ENCODE measurements around the gene PPY. TPM values are rescaled to one million over a fixed set of nuclear protein-coding genes. Genes with fewer than 3 reads are reported as not detected.
A peak's percentile ranks its signal among the peaks of the same experiment; 100 is the strongest.

PPY gene
- total RNA-seq, 1 experiment from 2014 or later, result not detected

- Mint-ChIP-seq H3K4me1 (ENCODE audit: low read depth, unreplicated experiment) (no peaks in the 10 kb centered on the region), H3K27me3 (ENCODE audit: insufficient read depth, unreplicated experiment) (peaks cover 11% of the 10 kb centered on the region), H3K9me3 (ENCODE audit: unreplicated experiment) (no peaks in the 10 kb centered on the region), H3K4me3 (ENCODE audit: unreplicated experiment) (no peak overlapping the region), H3K36me3 (ENCODE audit: insufficient read depth, unreplicated experiment) (no peaks in the 10 kb centered on the region), H3K27ac (ENCODE audit: unreplicated experiment) (no peak overlapping the region)
- intact Hi-C loops (cut with micrococcal nuclease; ENCODE audit: unreplicated experiment), result no loop called here
- no peak for TF ChIP-seq CTCF (IDR thresholded peaks at IDR 0.05; ENCODE audit: insufficient read depth in 1 of 2, low read depth in 1 of 2, low read length in 1 of 2, severe bottlenecking in 1 of 2, unreplicated experiment in 1 of 2)
- Histone ChIP-seq H3K4me3 (ENCODE audit: low read depth, low read length) (no peak overlapping the region), H3K9me3 (no peaks in the 10 kb centered on the region), H3K4me1 (peaks cover 18% of the 10 kb centered on the region), H3K36me3 (ENCODE audit: control insufficient read depth, insufficient read depth, low read length) (no peaks in the 10 kb centered on the region), H3K27me3 (replicated peaks; ENCODE audit: control insufficient read depth, insufficient read depth, low read length) (no peaks in the 10 kb centered on the region)
- CTCF ChIA-PET, result interaction anchor here (1.2 kb wide), 1 partner anchor 10 kb away, joined by 3 read pairs; no protein-coding TSS in a partner anchor
- DNase-seq, result no peak
- POLR2A ChIA-PET, result no interaction called here
- BruUV-seq (replicated peaks), result no TSS peak
Observed at GRCh38 chr17:43950554-43950953, 8.3 kb upstream of the PPY start.

GRCh38 chr17:43949781-43950180 is 7.5 kb upstream of the PPY start:
- Mint-ChIP-seq H3K9me3 (ENCODE audit: unreplicated experiment) (no peaks in the 10 kb centered on the region), H3K4me1 (ENCODE audit: low read depth, unreplicated experiment) (peaks cover 7% of the 10 kb centered on the region), H3K36me3 (ENCODE audit: insufficient read depth, unreplicated experiment) (no peaks in the 10 kb centered on the region), H3K27ac (ENCODE audit: unreplicated experiment) (no peak overlapping the region), H3K27me3 (ENCODE audit: insufficient read depth, unreplicated experiment) (peaks cover 11% of the 10 kb centered on the region), H3K4me3 (ENCODE audit: unreplicated experiment) (no peak overlapping the region)
- intact Hi-C loops (cut with micrococcal nuclease; ENCODE audit: unreplicated experiment), result no loop called here
- H3K4me1 ChIP-seq, result peaks cover 25% of the 10 kb centered on the region
- DNase-seq, result no peak
- ChIA-PET CTCF (interaction anchor here (1.2 kb wide), 1 partner anchor 11 kb away, joined by 3 read pairs; no protein-coding TSS in a partner anchor), POLR2A (no interaction called here)
- TF ChIP-seq CTCF (IDR thresholded peaks at IDR 0.05; ENCODE audit: insufficient read depth in 1 of 2, low read depth in 1 of 2, low read length in 1 of 2, severe bottlenecking in 1 of 2, unreplicated experiment in 1 of 2), result peak in 1 of 2 experiments; percentile 23
- no TSS peak for BruUV-seq (replicated peaks)
- no peaks in the 10 kb centered on the region for H3K27me3 ChIP-seq (replicated peaks; ENCODE audit: control insufficient read depth, insufficient read depth, low read length)
- H3K9me3 ChIP-seq, result no peaks in the 10 kb centered on the region
- no peak overlapping the region for H3K4me3 ChIP-seq (ENCODE audit: low read depth, low read length)
- no peaks in the 10 kb centered on the region for H3K36me3 ChIP-seq (ENCODE audit: control insufficient read depth, insufficient read depth, low read length)

GRCh38 chr17:43946781-43947180 is 4.5 kb upstream of the PPY start:
- Mint-ChIP-seq H3K27ac (ENCODE audit: unreplicated experiment) (no peak overlapping the region), H3K36me3 (ENCODE audit: insufficient read depth, unreplicated experiment) (no peaks in the 10 kb centered on the region), H3K27me3 (ENCODE audit: insufficient read depth, unreplicated experiment) (peaks cover 3% of the 10 kb centered on the region), H3K4me1 (ENCODE audit: low read depth, unreplicated experiment) (peaks cover 10% of the 10 kb centered on the region), H3K9me3 (ENCODE audit: unreplicated experiment) (no peaks in the 10 kb centered on the region), H3K4me3 (ENCODE audit: unreplicated experiment) (no peak overlapping the region)
- H3K27me3 ChIP-seq (replicated peaks; ENCODE audit: control insufficient read depth, insufficient read depth, low read length), result no peaks in the 10 kb centered on the region
- H3K4me1 ChIP-seq, result peaks cover 17% of the 10 kb centered on the region
- ChIA-PET POLR2A (interaction anchor here (0.7 kb wide), 1 partner anchor 55 kb away, joined by 3 read pairs; no protein-coding TSS in a partner anchor), CTCF (interaction anchor here (0.7 to 1.4 kb wide), 4 partner anchors 9 to 83 kb away, joined by 3 to 4 read pairs (median 4); no protein-coding TSS in a partner anchor)
- no peak for DNase-seq
- intact Hi-C loops (cut with micrococcal nuclease; ENCODE audit: unreplicated experiment), result no loop called here
- H3K4me3 ChIP-seq (ENCODE audit: low read depth, low read length), result no peak overlapping the region
- no peaks in the 10 kb centered on the region for H3K9me3 ChIP-seq
- H3K36me3 ChIP-seq (ENCODE audit: control insufficient read depth, insufficient read depth, low read length), result no peaks in the 10 kb centered on the region
- BruUV-seq (replicated peaks), result no TSS peak
- TF ChIP-seq CTCF (IDR thresholded peaks at IDR 0.05; ENCODE audit: insufficient read depth in 1 of 2, low read depth in 1 of 2, low read length in 1 of 2, severe bottlenecking in 1 of 2, unreplicated experiment in 1 of 2), result no peak

Data from Caco-2 (cell line).